Stromal cell of bone marrow (primary cell): Measurements from ENCODE around the gene NCBP2L.
"Not testable (repeated sequence)": the region's sequence is repeated elsewhere in the genome, so short reads cannot be mapped to it uniquely, and the experiment has no call there.

Experiments
- DNase-seq: peaks from one replicate; pipeline ENCODE4 v3.0.0-alpha.2; 2012; ENCODE audit warnings: low read depth

The NCBP2L gene

GRCh38 chrX:107810053-107810452 lies 32.5 kb downstream of the NCBP2L start:
- DNase-seq, result not testable (repeated sequence)

DNA sequence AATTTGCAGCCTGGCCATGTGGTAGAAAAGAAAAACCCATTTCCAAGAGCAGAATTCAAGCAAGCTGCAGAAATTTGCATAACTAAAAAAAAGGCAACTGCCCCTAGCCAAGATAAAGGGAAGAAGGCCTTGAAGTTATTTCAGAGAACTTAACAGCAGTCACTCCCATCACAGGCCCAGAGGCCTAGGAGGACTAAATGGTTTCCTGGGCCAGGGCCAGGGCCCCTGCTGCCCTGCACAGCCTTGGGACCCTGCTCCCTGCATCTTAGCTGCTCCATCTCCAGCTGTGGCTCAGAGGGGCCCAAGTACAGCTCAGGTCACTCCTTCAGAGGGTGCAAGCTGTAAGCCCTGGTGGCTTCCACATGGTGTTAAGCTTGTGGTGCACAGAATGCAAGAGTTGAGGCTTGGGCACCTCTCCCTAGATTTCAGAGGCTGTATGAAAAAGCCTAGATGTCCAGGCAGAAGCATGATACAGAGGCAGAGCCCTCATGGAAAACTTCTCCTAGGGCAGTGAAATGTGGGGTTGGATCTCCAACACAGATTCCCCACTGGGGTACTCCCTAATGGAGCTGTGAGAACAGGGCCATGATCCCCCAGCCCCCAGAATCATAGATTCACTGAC lies 41.5 kb downstream of the NCBP2L start:
- no peak for DNase-seq

- no peak for DNase-seq
Measured at GRCh38 chrX:107823042-107823441, 45.5 kb downstream of the NCBP2L start.

- DNase-seq, result peak; percentile 66
Measured at GRCh38 chrX:107823456-107823855, 45.9 kb downstream of the NCBP2L start.

- DNase-seq, result no peak
Measured at GRCh38 chrX:107825698-107826237, 48.2 kb downstream of the NCBP2L start, which contains the start of gene MID2. Gene MID2, plus strand, starts transcription at chrX:107825866. Its CDS starts 561 bp downstream, at chrX:107826427.

DNA sequence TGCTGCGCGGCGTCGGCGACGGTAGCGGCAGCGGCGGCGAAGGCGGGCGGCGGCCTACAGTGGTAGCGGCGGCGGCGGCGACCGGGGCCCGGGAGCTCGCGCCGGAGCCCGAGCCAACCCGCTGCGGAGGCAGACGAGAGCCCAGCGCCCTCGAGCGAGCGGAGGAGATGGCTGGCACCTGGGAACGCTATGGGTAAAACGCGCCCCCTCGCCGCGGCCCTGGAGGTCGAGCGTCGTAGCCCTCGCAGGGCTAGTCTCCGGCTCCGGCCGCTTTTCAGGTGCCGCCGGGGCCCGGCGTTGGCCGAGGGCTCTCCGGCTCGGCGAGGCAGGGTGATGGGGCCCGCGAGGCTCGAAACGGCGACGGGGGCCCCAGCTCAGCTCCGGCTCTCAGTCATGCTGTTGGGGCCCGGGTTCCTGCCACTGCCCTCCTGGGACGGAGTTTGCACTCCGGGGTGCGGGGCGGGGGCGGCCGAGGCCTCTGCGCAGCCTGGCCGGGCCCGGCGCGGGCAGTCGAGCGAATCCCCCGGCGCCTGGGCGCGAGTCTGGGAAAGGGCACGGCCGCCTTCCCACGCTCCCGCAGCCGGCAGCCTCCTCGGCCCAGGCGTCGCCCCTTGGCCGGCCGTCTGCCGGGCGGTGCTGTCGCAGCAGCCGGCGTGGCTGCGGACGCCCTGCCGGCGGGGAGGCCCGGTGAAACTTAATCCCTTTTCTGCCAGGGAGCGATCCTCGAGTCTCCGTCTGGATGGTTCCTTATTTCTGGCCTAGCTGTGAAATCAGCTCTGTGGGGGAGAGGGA lies 48.9 kb downstream of the NCBP2L start:
- DNase-seq, result no peak

DNA sequence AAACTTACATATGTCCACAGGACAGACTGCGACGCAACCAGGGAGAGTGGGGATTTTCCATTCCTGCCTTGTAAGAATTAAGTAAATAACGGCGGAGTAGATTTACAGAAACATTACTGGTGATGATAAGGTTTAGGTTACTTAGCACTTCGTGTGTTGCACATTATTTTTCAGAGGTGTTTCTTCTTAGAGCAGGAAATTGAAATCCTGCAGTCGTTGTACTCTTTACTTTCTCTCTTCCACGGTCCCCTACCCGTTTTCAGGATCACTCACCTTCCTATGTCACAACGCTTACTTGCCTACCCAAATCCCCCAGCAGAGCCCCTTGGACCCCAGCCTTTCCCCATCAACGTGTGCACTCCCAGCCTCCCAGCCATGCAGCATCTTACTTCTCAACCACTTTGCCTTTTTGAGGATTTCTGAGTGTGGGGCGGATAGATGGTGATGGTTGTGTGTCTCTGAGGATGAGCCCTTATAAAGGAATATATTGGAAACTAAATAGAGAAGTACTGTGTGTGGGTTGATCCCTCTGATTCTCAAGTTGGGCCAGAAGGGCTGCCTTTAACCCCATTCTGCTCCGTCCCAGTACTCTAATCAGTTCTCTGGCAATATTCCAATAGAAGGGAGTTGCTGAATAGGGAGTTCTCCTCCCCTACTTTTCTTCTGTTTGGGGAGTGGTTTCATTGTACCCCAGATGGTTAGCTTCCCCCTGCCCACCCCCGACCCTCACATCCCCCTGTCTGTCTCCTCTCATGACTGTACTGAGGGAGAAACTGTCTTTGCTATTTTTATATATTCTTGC lies 49.7 kb downstream of the NCBP2L start:
- no peak for DNase-seq

DNA sequence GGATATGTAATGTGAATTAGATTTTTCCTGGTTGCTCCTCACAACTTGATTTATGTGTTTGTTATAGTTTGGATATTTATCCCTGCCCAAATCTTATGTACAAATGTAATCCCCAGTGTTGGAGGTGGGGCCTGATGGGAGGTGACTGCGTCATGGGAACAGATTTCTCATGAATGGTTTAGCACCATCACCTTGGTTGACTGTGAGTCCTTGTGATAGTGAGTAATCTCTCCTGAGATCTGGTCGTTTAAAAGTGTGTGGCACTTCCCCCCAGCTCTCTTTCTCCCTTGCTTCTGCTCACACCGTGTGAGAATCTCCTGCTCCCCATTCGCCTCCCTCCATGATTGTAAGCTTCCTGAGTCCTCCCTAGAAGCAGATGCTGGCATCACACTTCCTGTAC lies 50.3 kb downstream of the NCBP2L start:
- no peak for DNase-seq

DNA sequence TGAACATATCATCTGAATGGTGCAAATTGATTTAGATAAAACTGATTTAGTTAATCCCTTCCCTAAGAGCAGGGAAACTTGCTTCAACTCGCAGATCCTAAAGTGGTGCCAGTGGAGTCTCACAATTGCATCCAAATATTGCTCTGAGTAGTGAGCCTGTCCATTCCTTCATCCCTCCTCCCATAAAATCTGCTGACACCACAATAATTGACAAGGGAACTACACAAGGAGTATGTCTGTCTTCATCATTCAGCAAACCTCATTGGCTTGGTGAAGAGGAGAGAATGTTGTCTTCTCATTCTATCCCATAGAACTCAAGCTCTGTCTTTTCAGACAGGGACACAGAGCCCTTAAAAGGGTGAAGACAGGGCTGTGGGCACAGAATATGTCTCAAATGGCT lies 52.3 kb downstream of the NCBP2L start:
- no peak for DNase-seq

DNA sequence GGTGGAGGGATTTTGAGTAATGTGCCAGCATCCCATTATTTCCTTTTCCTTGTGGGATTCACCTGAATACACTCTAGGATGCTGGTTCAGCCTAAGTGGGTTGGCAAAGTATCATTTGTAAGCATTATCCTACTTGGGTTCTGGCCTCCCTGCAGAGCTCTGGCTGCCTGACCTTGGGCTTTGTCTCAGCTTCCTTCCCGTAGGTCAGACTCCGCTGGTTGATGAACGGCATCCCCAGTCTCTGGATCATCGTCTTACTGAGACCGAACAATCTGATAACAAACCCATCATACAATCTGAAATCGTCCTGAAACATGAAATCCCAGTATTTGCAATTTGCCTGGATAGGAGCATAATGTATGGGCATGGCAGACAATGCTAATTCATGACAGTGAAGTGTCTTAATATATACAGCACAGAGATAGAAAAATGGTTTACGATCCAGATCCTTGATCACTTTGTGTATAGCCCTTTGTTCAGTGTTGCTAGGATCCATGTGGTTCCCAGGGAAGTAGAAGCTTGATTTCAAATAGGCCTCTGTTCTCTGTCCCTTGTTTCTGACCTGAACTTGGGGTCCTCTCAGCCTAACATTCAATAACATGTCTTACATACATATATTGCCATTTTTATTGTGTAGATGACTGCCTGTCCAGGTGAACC lies 53.7 kb downstream of the NCBP2L start:
- no peak for DNase-seq

DNA sequence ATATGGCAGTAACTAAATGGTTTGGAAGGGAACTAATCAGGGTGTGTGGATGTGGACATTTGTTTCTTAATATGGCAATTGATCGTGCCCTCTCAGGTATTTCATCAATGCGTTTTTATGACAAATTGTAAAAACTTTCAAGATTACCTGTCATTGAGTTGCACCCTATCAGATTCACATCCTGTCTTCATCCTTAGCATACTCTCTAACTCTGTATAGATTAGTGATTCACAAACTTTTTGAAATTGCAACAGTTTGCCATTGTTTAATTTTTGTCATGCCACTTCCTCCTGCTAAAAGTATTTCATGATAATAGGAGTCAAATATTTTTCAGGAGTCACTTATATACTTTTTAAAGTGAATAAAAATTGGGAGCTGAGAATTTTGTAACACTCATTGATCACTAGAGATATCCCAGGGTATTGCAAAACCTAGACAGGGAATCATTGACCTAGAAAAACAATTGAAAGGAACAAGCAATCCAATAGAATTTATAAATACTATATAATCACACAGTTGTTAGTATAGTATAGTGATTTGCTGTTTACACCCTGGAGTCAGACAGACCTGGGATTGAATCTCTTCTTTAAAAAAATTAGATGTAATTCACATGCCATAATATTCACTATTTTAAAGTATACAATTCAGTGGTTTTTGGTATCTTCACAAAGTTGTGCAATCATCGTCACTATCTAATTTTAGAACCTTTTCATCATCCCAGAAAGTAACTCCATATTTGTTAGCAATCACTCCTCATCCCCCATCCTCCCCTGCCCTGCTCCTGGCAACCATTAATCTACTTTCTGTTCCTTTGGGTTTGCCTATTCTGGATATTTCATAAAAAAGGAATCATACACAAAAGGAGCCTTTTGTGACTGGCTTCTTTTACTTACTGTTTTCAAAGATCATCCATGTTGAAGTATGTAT lies 57.0 kb downstream of the NCBP2L start:
- no peak for DNase-seq

DNA sequence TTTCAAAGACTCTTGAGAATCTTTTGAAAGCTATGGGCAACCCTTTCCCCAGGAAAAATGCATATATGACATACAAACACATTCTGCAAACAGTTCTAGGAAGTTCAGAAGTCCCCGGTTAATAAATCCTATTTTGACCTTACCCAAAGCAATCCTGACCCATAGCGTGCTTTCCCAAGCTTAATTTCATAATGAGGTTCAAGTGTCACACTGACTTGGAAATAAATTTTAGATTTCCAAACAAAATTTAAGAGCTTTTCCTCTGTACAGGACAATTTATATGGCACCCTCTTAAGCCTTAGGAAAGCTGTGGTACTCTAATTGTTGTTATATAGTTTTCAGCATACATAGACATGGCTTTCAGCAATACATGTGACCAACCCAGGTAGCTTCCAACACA lies 59.4 kb downstream of the NCBP2L start:
- no peak for DNase-seq

DNA sequence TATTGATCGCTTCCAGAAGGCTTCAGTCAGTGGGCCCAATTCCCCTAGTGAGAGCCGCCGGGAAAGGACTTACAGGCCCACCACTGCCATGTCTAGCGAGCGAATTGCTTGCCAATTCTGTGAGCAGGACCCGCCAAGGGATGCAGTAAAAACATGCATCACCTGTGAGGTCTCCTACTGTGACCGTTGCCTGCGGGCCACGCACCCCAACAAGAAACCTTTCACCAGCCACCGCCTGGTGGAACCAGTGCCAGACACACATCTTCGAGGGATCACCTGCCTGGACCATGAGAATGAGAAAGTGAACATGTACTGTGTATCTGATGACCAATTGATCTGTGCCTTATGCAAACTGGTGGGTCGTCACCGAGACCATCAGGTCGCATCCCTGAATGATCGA lies 63.4 kb downstream of the NCBP2L start:
- DNase-seq, result no peak

DNA sequence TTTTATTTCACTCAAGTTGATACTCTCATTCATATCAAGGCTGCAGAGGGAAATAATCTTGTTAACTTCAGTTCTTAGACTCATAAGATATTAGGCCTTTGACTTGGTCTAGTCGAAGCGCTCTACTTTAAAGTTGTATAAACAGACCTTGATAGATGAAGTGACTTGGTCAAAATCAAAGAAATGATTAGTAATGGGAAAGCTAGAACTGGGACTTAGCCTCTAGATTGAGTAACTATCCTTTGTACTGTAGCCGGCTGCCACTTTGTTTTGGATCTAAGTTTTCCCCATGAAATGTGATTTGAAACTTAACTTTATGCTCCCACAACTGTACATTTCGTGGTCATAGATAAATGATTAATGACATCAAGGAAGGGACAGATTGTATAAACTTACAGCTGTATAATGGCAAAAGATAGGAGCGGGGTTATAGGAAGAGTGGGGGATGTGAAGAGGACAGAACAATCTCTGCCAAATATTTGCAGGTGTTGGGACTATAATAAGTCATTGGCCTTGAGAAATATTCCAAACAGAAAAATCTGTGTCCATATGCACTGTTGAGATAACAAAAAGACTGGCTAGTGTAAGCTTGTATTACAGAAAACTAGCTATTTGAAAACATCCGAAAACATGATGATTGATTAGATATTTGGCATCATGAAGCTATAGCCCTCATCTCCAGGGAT lies 65.3 kb downstream of the NCBP2L start:
- no peak for DNase-seq
